Activated CD8-positive, alpha-beta memory T cell treated with anti-CD3 and anti-CD28 coated beads for 36 hours (primary cell): ENCODE measurements around the gene SIPA1L3. TPM values are rescaled to one million over a fixed set of nuclear protein-coding genes. Genes with fewer than 3 reads are reported as not detected.
"Not testable (repeated sequence)": the region's sequence is repeated elsewhere in the genome, so short reads cannot be mapped to it uniquely, and the experiment has no call there.

Experiments
- CTCF ChIA-PET: fragments of 350-600 bp; sonication (Branson Sonifier 250); formaldehyde crosslinking; loops from one replicate; lab custom pipeline; 2021; ENCODE audit warnings: antibody characterized with exemption; lab: Charles Lee
- POLR2A ChIA-PET: fragments of 350-600 bp; sonication (Branson Sonifier 250); formaldehyde crosslinking; loops from one replicate; lab custom pipeline; 2021; ENCODE audit warnings: antibody characterized with exemption; lab: Charles Lee
- total RNA-seq, 2 experiments: library from RNA; stranded (reverse); gene quantifications; one replicate each; pipeline ENCODE4 v1.2.3, GENCODE V29; 2021

SIPA1L3 gene
- total RNA-seq, 2 experiments from 2014 or later, result 14.0 to 15.3 TPM

GRCh38 chr19:38218204-38218603 lies 311.2 kb downstream of the SIPA1L3 start:
- CTCF ChIA-PET, result no interaction called here
- POLR2A ChIA-PET, result interaction anchor here (0.5 kb wide), 1 partner anchor 25 kb away, joined by 13 read pairs; no protein-coding TSS in a partner anchor

- ChIA-PET CTCF (interaction anchor here (0.6 kb wide), 1 partner anchor 15 kb away, joined by 4 read pairs; no protein-coding TSS in a partner anchor), POLR2A (no interaction called here)
These were observed 312.2 kb downstream of the SIPA1L3 start for GRCh38 chr19:38219221-38219620.

GRCh38 chr19:38221421-38221820 lies 314.4 kb downstream of the SIPA1L3 start:
- ChIA-PET CTCF (no interaction called here), POLR2A (no interaction called here)

GRCh38 chr19:38221919-38222830 lies 315.2 kb downstream of the SIPA1L3 start:
- CTCF ChIA-PET, result no interaction called here
- POLR2A ChIA-PET, result no interaction called here

GRCh38 chr19:38223119-38223523 lies 316.1 kb downstream of the SIPA1L3 start:
- CTCF ChIA-PET, result no interaction called here

GRCh38 chr19:38223617-38224013 lies 316.6 kb downstream of the SIPA1L3 start:
- CTCF ChIA-PET, result no interaction called here
- POLR2A ChIA-PET, result no interaction called here

More at GRCh38 chr19:38223119-38223523, 316.1 kb downstream of the SIPA1L3 start:
- POLR2A ChIA-PET, result no interaction called here

GRCh38 chr19:38224014-38224862 lies 317.2 kb downstream of the SIPA1L3 start, which contains the start of gene DPF1:
Gene DPF1 (minus strand): TSS chr19:38224222. CDS start chr19:38224142, 80 bp downstream.
- POLR2A ChIA-PET, result no interaction called here
- CTCF ChIA-PET, result interaction anchor here (1.4 kb wide), 1 partner anchor 322 kb away, joined by 7 read pairs; no protein-coding TSS in a partner anchor

- CTCF ChIA-PET, result interaction anchor here (1.2 to 1.4 kb wide), 2 partner anchors 83 to 322 kb away, joined by 4 to 7 read pairs; no protein-coding TSS in a partner anchor
- POLR2A ChIA-PET, result not testable (repeated sequence)
These were observed 317.8 kb downstream of the SIPA1L3 start for GRCh38 chr19:38224863-38225218.

GRCh38 chr19:38227287-38228004 lies 320.4 kb downstream of the SIPA1L3 start:
- CTCF ChIA-PET, result interaction anchor here (0.6 to 1.5 kb wide), 8 partner anchors 9 to 1157 kb away, joined by 3 to 6 read pairs (median 4); partner anchors contain the start of gene WDR87
- POLR2A ChIA-PET, result no interaction called here

GRCh38 chr19:38228005-38228377 lies 321.0 kb downstream of the SIPA1L3 start:
- CTCF ChIA-PET, result interaction anchor here (0.6 to 1.5 kb wide), 4 partner anchors 8 to 325 kb away, joined by 3 to 5 read pairs (median 4); partner anchors contain the start of gene WDR87
- POLR2A ChIA-PET, result no interaction called here

- CTCF ChIA-PET, result no interaction called here
- POLR2A ChIA-PET, result no interaction called here
These were observed 321.8 kb downstream of the SIPA1L3 start for GRCh38 chr19:38228491-38229439.

- CTCF ChIA-PET, result no interaction called here
- POLR2A ChIA-PET, result no interaction called here
These were observed 322.6 kb downstream of the SIPA1L3 start for GRCh38 chr19:38229585-38230073.

GRCh38 chr19:38230506-38231133 lies 323.6 kb downstream of the SIPA1L3 start:
- ChIA-PET POLR2A (interaction anchor here (0.6 kb wide), 2 partner anchors 26 to 143 kb away, joined by 3 to 6 read pairs; no protein-coding TSS in a partner anchor), CTCF (interaction anchor here (0.8 to 1.2 kb wide), 2 partner anchors 13 to 328 kb away, joined by 3 to 4 read pairs; no protein-coding TSS in a partner anchor)

- CTCF ChIA-PET, result interaction anchor here (4.1 kb wide), 1 partner anchor 104 kb away, joined by 17 read pairs; the partner anchor contains the start of gene CATSPERG
- POLR2A ChIA-PET, result no interaction called here
These were observed 324.9 kb downstream of the SIPA1L3 start for GRCh38 chr19:38231918-38232317.

GRCh38 chr19:38233740-38234251 lies 326.8 kb downstream of the SIPA1L3 start:
- ChIA-PET CTCF (interaction anchor here (1.0 to 4.1 kb wide), 5 partner anchors 10 to 332 kb away, joined by 3 to 17 read pairs (median 8); partner anchors contain the start of gene CATSPERG), POLR2A (no interaction called here)

GRCh38 chr19:38234615-38235014 lies 327.6 kb downstream of the SIPA1L3 start:
- ChIA-PET POLR2A (no interaction called here), CTCF (interaction anchor here (0.7 to 4.1 kb wide), 7 partner anchors 8 to 333 kb away, joined by 3 to 17 read pairs (median 4); partner anchors contain the start of gene CATSPERG)
